PC-9 (cell line): ENCODE data around the gene SAMHD1.

Source experiments
- EZH2 ChIP-seq: fragments of 200-600 bp; sonication (generic); IDR thresholded peaks from 2 replicates; pipeline ENCODE4 v1.8.0; 2017; ENCODE audit warnings: antibody characterized with exemption, low read depth
- TF ChIP-seq, protein P1 (sequence below): fragments of 200-600 bp; sonication (generic); conservative IDR thresholded peaks from 2 replicates; pipeline ENCODE4 v1.6.1; 2017; ENCODE audit warnings: mixed run types, antibody characterized with exemption, mild to moderate bottlenecking, moderate library complexity

DNA sequence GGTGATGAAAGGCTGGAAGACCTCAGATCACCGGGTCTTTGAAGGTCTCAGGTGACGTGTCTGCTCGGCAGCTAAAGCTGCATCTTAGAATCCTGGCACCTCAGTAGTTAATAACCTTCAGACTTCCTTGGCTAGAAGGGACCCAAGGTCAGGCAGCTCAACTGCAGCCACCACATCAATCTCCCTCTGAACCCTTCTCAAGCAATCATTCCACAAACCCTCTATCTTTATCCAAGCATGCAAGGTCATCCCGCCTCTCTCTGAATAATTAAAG lies 92.3 kb downstream of the SAMHD1 start:
- TF ChIP-seq, protein P1, sequence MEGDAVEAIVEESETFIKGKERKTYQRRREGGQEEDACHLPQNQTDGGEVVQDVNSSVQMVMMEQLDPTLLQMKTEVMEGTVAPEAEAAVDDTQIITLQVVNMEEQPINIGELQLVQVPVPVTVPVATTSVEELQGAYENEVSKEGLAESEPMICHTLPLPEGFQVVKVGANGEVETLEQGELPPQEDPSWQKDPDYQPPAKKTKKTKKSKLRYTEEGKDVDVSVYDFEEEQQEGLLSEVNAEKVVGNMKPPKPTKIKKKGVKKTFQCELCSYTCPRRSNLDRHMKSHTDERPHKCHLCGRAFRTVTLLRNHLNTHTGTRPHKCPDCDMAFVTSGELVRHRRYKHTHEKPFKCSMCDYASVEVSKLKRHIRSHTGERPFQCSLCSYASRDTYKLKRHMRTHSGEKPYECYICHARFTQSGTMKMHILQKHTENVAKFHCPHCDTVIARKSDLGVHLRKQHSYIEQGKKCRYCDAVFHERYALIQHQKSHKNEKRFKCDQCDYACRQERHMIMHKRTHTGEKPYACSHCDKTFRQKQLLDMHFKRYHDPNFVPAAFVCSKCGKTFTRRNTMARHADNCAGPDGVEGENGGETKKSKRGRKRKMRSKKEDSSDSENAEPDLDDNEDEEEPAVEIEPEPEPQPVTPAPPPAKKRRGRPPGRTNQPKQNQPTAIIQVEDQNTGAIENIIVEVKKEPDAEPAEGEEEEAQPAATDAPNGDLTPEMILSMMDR: no peak
- TF ChIP-seq EZH2: no peak
